Esophagus mucosa (tissue), 1 donor: ENCODE results near the gene HBA1. TPM values are rescaled to one million over a fixed set of nuclear protein-coding genes. Genes with fewer than 3 reads are reported as not detected.
"Not testable (repeated sequence)": the region's sequence is repeated elsewhere in the genome, so short reads cannot be mapped to it uniquely, and the experiment has no call there.

Experiments used
- ATAC-seq: fragments of 200-7000 bp; cut with Tn5 transposase; one replicate; pipeline ENCODE4 v1.9.1; 2020
- total RNA-seq: library from RNA; stranded (reverse); gene quantifications from one replicate; pipeline ENCODE4 v1.2.4, GENCODE V29; 2023
- donor health status: DM: yes; HTN: yes; CAD: no.

Gene HBA1
- total RNA-seq, 1 donor from 2014 or later: 7.9 TPM

GRCh38 chr16:211631-212180 lies 35.2 kb downstream of the HBA1 start:
- not testable (repeated sequence) for ATAC-seq

DNA sequence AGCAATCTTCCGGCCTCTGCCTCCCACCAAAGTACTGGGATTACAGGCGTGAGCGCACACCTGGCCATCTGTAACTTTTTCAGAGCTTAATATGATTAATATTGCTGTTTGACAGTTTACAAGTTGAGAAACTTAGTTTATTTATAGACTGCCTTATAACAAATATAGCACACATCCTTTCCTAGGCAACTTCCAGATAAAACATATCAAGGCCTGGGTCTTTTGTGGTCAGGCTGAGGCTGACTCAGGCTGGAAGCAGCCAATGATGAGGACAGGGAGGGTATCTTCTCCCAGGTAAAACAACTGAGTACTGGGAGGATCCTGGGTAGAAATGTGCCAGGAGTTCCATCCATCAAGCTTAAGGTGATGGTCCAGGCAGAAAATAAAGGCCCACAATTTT lies 36.5 kb downstream of the HBA1 start:
- ATAC-seq: no peak

DNA sequence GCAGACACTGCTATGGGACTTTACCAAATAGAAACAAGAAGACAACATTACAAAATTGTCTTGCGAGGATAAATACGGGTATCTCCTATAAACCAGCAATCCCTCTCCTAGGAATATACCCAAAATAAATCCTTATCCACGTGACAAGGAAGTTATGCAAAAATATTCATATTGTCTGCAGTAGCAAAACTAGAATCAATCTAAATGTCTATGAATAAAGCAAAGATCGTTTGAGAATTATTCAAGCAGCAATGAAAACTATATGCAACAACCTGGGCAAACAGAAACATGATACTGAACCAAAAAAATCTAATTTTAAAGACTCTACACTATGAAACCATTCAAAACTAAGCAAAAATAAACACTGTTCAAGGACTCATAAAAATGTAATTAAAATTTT lies 43.5 kb downstream of the HBA1 start:
- no peak for ATAC-seq

Other genes starting within 250 kb of the HBA1 start
- 9.5 TPM for gene POLR3K, start 123.1 kb upstream of the HBA1 start, total RNA-seq
- gene SNRNP25, start 122.9 kb upstream of the HBA1 start, total RNA-seq: 18.8 TPM
- 21.8 TPM for gene RHBDF1, start 104.0 kb upstream of the HBA1 start, total RNA-seq
- gene MPG, start 98.5 kb upstream of the HBA1 start, total RNA-seq: 46.5 TPM
- 20.5 TPM for gene NPRL3, start 38.0 kb upstream of the HBA1 start, total RNA-seq
- not detected for gene HBZ, start 24.0 kb upstream of the HBA1 start, total RNA-seq
- gene HBM, start 10.7 kb upstream of the HBA1 start, total RNA-seq: not detected
- 8.2 TPM for gene HBA2, start 3.8 kb upstream of the HBA1 start, total RNA-seq
- not detected for gene HBQ1, start 3.8 kb downstream of the HBA1 start, total RNA-seq
- gene LUC7L, start 52.8 kb downstream of the HBA1 start, total RNA-seq: 23.3 TPM
- 56.4 TPM for gene FAM234A, start 58.1 kb downstream of the HBA1 start, total RNA-seq
- 0.92 TPM for gene RGS11, start 99.3 kb downstream of the HBA1 start, total RNA-seq
- gene ARHGDIG, start 103.9 kb downstream of the HBA1 start, total RNA-seq: not detected
- not detected for gene PDIA2, start 106.5 kb downstream of the HBA1 start, total RNA-seq
- gene AXIN1, start 176.0 kb downstream of the HBA1 start, total RNA-seq: 15.3 TPM
- gene MRPL28, start 193.9 kb downstream of the HBA1 start, total RNA-seq: 50.8 TPM
- 14.5 TPM for gene PGAP6, start 205.3 kb downstream of the HBA1 start, total RNA-seq
- 25.3 TPM for gene NME4, start 220.5 kb downstream of the HBA1 start, total RNA-seq
- gene DECR2, start 225.2 kb downstream of the HBA1 start, total RNA-seq: 8.4 TPM
- 6.3 TPM for gene RAB11FIP3, start 249.0 kb downstream of the HBA1 start, total RNA-seq